Lower leg skin (tissue), 4 donors: Measurements from ENCODE around the gene LEPROT. TPM values are rescaled to one million over a fixed set of nuclear protein-coding genes. Genes with fewer than 3 reads are reported as not detected.

Source experiments
- DNase-seq, 2 donors: peaks; one replicate each; pipeline ENCODE4 v3.0.0-alpha.2; 2019; ENCODE audit warnings: low spot score in 2 of 2
- H3K4me3 ChIP-seq: fragments of 200-600 bp; sonication (generic); 2 replicates; pipeline ENCODE4 v1.5.1; 2017; ENCODE audit warnings: mild to moderate bottlenecking, low read depth; ENCODE audit not compliant: poor library complexity, severe bottlenecking
- POLR2A ChIP-seq, 2 donors: fragments of 450-650 bp; IDR thresholded peaks; one replicate each; pipeline ENCODE4 v1.6.1; 2016 to 2017; ENCODE audit warnings: antibody characterized with exemption in 2 of 2, mild to moderate bottlenecking in 1 of 2, moderate library complexity in 1 of 2
- WGBS, 2 donors: methylation state at CpG; one replicate each; pipeline ENCODE4 v1.1.5; 2018; 5-methylcytosine and 5-hydroxymethylcytosine counted together
- intact Hi-C: fragments of 100-400 bp; cut with DNase I; formaldehyde crosslinking; loops from one replicate; pipeline ENCODE4 v1.15.0; 2023; ENCODE audit warnings: low total_unique reads
- total RNA-seq, 4 donors: library from RNA; depleted of rRNA; stranded (reverse); fragments of >200 nt; gene quantifications; one replicate each; pipeline ENCODE4 v1.1.0, GENCODE V29; 2016
- TF ChIP-seq, protein P1 (sequence below), 3 donors: fragments of 450-650 bp; IDR thresholded peaks; one replicate each; pipeline ENCODE4 v1.5.1; 2016; ENCODE audit warnings: antibody characterized with exemption in 3 of 3, mild to moderate bottlenecking in 3 of 3, moderate library complexity in 2 of 3

Gene LEPROT
- total RNA-seq, 4 donors from 2014 or later = 28.5 to 49.2 (median 32.3) TPM

DNA sequence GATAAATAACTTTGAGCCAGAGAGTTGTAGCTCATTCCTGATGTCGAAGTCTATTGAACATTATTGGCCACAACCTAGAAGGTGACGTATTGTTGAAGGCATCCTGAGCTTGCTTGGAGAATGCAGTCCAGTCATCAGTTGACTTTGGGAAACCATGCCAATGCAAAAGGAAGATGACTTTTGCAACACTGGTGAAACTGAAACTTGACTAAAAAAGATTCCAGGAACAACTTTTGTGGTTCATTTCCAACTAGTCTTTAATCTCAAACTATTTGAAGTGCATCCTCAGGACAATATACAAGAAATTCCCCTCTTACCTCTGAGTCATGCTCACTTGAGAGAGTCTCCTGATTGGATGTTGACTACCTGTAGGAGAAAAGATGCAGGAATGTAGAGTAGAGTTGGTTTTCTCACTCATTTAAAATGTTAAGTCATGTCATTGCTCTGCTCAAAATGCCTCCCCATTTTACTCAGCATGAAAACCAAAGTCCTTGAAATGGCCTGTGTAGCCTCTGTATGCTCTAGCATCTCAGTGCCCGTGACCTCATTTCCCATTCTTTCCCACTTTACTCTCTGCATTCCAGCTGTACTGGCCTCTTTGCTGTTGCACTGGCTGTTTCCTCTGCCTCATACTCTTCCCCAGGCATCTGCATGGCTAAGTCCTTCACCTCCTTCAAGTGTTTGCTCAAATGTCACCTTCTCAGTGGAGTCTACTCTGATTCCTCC is 24.4 kb upstream of the LEPROT start:
- no peak for DNase-seq
- no peak overlapping the region for H3K4me3 ChIP-seq
- TF ChIP-seq POLR2A (IDR thresholded peaks at IDR 0.05) = no peak
- TF ChIP-seq, protein P1, sequence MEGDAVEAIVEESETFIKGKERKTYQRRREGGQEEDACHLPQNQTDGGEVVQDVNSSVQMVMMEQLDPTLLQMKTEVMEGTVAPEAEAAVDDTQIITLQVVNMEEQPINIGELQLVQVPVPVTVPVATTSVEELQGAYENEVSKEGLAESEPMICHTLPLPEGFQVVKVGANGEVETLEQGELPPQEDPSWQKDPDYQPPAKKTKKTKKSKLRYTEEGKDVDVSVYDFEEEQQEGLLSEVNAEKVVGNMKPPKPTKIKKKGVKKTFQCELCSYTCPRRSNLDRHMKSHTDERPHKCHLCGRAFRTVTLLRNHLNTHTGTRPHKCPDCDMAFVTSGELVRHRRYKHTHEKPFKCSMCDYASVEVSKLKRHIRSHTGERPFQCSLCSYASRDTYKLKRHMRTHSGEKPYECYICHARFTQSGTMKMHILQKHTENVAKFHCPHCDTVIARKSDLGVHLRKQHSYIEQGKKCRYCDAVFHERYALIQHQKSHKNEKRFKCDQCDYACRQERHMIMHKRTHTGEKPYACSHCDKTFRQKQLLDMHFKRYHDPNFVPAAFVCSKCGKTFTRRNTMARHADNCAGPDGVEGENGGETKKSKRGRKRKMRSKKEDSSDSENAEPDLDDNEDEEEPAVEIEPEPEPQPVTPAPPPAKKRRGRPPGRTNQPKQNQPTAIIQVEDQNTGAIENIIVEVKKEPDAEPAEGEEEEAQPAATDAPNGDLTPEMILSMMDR (IDR thresholded peaks at IDR 0.05) = no peak
- intact Hi-C loops = no loop called here
- 82 to 86% methylated on average over 3 of the region's 3 CpGs for WGBS, 2 donors

DNA sequence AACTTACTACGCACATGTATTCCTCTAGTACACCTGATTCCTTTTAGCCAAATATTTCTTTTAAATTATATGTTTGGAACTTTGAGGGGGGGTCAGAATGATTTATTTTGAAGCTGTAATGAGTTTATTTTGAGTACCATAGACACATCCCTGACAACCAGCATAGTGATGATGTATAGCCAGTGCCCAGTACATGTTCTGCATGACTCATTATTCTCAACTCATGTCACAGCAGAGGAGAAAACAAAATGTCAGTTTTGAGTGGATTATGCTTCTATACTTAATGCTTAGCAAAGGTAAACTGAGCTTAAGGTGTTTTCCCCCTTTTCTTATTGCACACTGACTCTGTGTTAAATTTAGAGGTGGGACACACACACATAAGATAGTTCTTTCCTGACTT is 22.4 kb upstream of the LEPROT start:
- intact Hi-C loops = no loop called here
- no peak overlapping the region for H3K4me3 ChIP-seq
- DNase-seq = no peak
- 98 to 100% methylated on average over 1 of the region's 1 CpG for WGBS, 2 donors
- no peak for TF ChIP-seq POLR2A (IDR thresholded peaks at IDR 0.05)
- TF ChIP-seq, protein P1 (IDR thresholded peaks at IDR 0.05) = no peak

DNA sequence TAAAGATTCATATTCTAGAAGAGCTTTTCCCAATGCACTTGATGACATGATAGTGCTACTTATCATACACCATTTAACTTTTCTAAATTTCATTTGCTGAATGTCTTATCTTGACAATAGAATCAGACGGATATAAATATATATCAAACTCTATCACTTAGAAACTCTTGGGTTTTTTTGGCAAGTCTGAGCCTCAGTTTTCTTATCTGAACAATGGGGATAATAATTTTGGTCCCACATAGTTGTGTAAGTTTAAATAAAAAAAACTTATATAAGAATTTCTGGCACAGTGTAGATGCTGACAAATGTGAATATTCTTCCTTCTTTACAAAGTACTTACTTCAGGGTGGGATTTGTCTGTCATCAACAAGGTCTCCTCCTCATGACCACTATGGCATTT is 21.5 kb upstream of the LEPROT start:
- TF ChIP-seq, protein P1 (IDR thresholded peaks at IDR 0.05) = no peak
- TF ChIP-seq POLR2A (IDR thresholded peaks at IDR 0.05) = no peak
- DNase-seq = no peak
- 94 to 100% methylated on average over 1 of the region's 1 CpG for WGBS, 2 donors

DNA sequence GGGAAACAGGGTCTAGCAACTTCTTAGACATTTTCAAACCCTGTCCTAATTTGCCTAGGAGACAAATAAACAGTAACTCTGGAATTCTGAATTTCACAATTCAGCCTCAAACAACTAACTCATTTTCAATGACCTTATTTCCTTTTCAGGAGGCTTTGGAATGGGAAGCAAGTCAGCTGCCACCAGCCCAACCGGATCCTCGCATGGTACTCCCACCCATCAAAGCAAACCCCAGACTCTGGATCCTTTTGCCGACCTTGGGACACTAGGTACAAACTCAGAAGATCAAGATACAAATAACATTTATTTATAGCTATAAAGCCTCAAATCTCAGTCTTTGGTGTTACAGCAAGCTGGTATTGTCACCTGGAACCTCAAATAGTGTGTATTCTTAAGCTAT is 18.9 kb upstream of the LEPROT start:
- WGBS, 2 donors = 88 to 89% methylated on average over 3 of the region's 3 CpGs
- intact Hi-C loops = no loop called here
- no peak overlapping the region for H3K4me3 ChIP-seq
- TF ChIP-seq, protein P1 (IDR thresholded peaks at IDR 0.05) = no peak
- TF ChIP-seq POLR2A (IDR thresholded peaks at IDR 0.05) = no peak
- no peak for DNase-seq

More for the DNA sequence above, 21.5 kb upstream of the LEPROT start:
- intact Hi-C loops = no loop called here
- H3K4me3 ChIP-seq = no peak overlapping the region

DNA sequence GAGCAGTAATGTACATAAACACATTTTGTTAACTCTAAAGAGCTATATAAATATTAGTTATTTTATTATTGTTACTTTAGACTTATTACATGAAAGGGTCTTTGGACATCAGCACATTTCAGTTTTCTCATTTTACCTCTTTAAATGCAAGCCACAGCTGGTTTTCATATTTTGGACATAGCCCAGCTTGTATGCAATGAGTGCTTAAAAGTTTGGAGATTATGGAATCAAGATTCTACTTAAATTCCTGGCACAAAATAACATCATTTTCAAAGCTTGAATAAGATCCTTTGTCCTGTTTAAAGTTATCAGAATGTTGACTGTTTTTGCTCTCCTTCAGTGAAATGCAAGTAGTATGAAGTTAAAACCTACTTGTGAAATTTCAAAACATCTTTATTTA is 15.5 kb upstream of the LEPROT start:
- TF ChIP-seq, protein P1 (IDR thresholded peaks at IDR 0.05) = no peak
- no peak for TF ChIP-seq POLR2A (IDR thresholded peaks at IDR 0.05)
- no peak overlapping the region for H3K4me3 ChIP-seq
- intact Hi-C loops = no loop called here
- no peak for DNase-seq

DNA sequence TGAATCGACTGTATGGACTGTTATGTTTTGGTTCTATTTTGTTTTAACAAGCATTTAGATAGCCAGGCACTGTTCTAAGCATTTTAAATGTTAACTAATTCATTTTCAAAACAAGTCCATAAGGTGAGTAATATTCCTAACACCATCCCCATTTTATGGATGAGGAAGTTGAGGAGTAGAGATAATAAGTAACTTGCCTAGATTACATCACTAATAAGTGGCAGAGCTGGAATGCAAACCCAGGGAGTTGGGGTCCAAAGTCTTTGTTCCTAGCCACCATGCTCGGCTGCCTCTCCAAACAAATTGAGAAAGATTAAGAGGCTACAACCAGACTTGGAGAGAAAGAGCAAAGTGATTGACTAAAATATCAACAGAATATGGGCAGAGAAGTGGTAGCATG is 12.6 kb upstream of the LEPROT start:
- H3K4me3 ChIP-seq = no peak overlapping the region
- DNase-seq = no peak
- intact Hi-C loops = no loop called here
- 94 to 95% methylated on average over 2 of the region's 2 CpGs for WGBS, 2 donors
- TF ChIP-seq, protein P1 (IDR thresholded peaks at IDR 0.05) = no peak
- TF ChIP-seq POLR2A (IDR thresholded peaks at IDR 0.05) = no peak
